ENCODE measurements around the gene KRT33B. TPM values are rescaled to one million over a fixed set of nuclear protein-coding genes. Genes with fewer than 3 reads are reported as not detected.

KRT33B gene
- total and polyA plus RNA-seq, 2 of the 8 experiments (the other 6 are each of a cell fraction or from before 2014, with no cell fraction given): not detected

DNA sequence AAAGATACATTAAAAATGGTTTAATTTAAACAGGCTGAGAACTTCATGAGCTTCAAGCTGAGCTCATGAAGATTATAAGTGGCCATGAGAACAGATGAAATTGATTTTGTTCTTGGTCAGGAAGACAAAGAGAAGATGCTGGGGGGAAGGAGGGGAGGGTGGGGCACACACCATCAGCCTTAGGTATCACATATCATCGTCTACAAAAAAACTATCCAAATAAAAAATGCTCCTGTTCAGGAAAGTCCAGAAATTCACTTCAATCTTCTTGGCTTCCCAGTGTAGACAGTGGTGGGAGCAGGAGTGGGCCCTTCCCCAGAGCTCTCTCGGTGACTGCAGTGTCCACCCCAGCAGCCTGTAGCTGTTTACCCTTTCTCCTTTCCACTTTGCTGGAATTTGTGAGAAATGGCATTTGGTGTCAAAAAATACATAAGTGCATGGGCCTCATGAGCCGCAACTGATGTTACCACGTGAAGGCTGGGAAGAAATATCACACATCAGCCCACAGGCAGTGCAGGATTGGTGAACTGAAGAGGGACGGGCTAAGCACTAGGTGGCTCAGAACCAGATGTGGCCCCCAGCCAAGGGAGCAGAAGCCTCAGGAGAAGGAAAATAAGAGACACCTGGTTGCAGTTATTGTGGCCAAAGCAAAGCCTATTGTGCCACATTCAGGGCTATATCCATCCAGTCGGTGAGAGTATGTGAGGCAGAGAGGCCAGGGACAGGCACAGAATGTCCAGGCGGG lies 48.7 kb upstream of the KRT33B start:
- no peaks in the 10 kb centered on the region for H3K36me3 ChIP-seq (ENCODE audit: control insufficient read depth in 2 of 4, insufficient read depth in 4 of 4, low read length in 3 of 4)
- H3K79me2 ChIP-seq (ENCODE audit: control insufficient read depth in 1 of 2, insufficient read depth in 2 of 2, low read length in 2 of 2): no peaks in the 10 kb centered on the region
- POLR2A ChIA-PET (ENCODE audit: partially characterized antibody): no interaction called here
- FAIRE-seq (no peak), DNase-seq (ENCODE audit: low read depth in 1 of 2, low spot score in 2 of 2) (no peak)
- H3K79me1 ChIP-seq (ENCODE audit: low read depth, low read length): no peaks in the 10 kb centered on the region
- no peak overlapping the region for H3K14ac ChIP-seq (ENCODE audit: insufficient read length)
- H4K91ac ChIP-seq (replicated peaks; ENCODE audit: insufficient read length, low read length): no peak overlapping the region
- H3K4me1 ChIP-seq (replicated peaks in 1 of 4; ENCODE audit: control insufficient read depth in 3 of 4, insufficient read depth in 4 of 4, low read length in 3 of 4): peaks cover 0 to 7% (median 0%) of the 10 kb centered on the region in 4 experiments; a peak in 4 of 7 replicates
- no peak overlapping the region for H2AK5ac ChIP-seq (ENCODE audit: low read depth, low read length)
- no peaks in the 10 kb centered on the region; a peak in 2 of 7 replicates for H3K27me3 ChIP-seq (replicated peaks in 1 of 4; ENCODE audit: control insufficient read depth in 3 of 4, extremely low read depth in 1 of 4, insufficient read depth in 3 of 4, low read length in 3 of 4)
- H3K18ac ChIP-seq (ENCODE audit: extremely low read depth, low read length): no peak overlapping the region
- H2BK15ac ChIP-seq (ENCODE audit: low read length): no peak overlapping the region
- no peaks in the 10 kb centered on the region for H4K20me1 ChIP-seq (replicated peaks in 1 of 2; ENCODE audit: control insufficient read depth in 1 of 2, insufficient read depth in 2 of 2, low read length in 2 of 2)
- H3K4me2 ChIP-seq (ENCODE audit: insufficient read depth in 1 of 2, low read depth in 2 of 2, low read length in 2 of 2): no peak overlapping the region
- 86% methylated on average over 7 of the region's 7 CpGs; no CpG with 5 or more reads in 1 of the 2 experiments for WGBS, 2 experiments (ENCODE audit: extremely low coverage in 1 of 2, insufficient coverage in 1 of 2, insufficient read length in 1 of 2, insufficient replicate concordance in 2 of 2, low coverage in 1 of 2, low lambda C conversion rate in 2 of 2, missing lambda C conversion rate in 1 of 2)
- no peak overlapping the region for H3K9ac ChIP-seq (replicated peaks in 1 of 4; ENCODE audit: extremely low read depth in 1 of 4, low read depth in 3 of 4, low read length in 3 of 4)
- H4K5ac ChIP-seq (ENCODE audit: insufficient read length, low read depth, low read length): no peak overlapping the region
- no peak overlapping the region for H4K8ac ChIP-seq (ENCODE audit: extremely low read depth, insufficient read depth, low read length)
- CTCF ChIA-PET (ENCODE audit: partially characterized antibody): interaction anchor here (0.5 to 3.8 kb wide), 43 partner anchors 8 to 563 kb away, joined by 3 to 51 read pairs (median 4); partner anchors contain the start of genes KRT19, KRT33B and KRT38
- no peak overlapping the region for H2BK5ac ChIP-seq (ENCODE audit: low read depth, low read length)
- no peak overlapping the region for H2BK20ac ChIP-seq (ENCODE audit: low read length)
- H3K23me2 ChIP-seq (ENCODE audit: low read depth, low read length): no peaks in the 10 kb centered on the region
- no peak for TF ChIP-seq RNF2 (IDR thresholded peaks at IDR 0.05; ENCODE audit: borderline replicate concordance, low read depth, low read length, missing control alignments, poor library complexity, severe bottlenecking)
- no peak overlapping the region for H2BK12ac ChIP-seq (ENCODE audit: low read depth, low read length)
- no peak overlapping the region for H2AFZ ChIP-seq (ENCODE audit: low read length)
- H2BK120ac ChIP-seq (replicated peaks; ENCODE audit: low read depth, low read length): no peak overlapping the region
- H3K4ac ChIP-seq (replicated peaks; ENCODE audit: insufficient read length, low read depth, low read length): no peak overlapping the region
- no peak overlapping the region; the same call in 1 of the 2 replicates for H3K27ac ChIP-seq (ENCODE audit: low read depth, low read length)
- no peak overlapping the region for H3K56ac ChIP-seq (replicated peaks; ENCODE audit: insufficient read length, low read depth, low read length)
- no peak overlapping the region for H3K23ac ChIP-seq (ENCODE audit: insufficient read length)
- no peaks in the 10 kb centered on the region for H3K9me3 ChIP-seq (ENCODE audit: insufficient read depth in 2 of 2, low read depth in 1 of 2, low read length in 1 of 2)
- H3K4me3 ChIP-seq (ENCODE audit: extremely low read depth in 1 of 4, insufficient read depth in 2 of 4, low read depth in 3 of 4, low read length in 4 of 4): no peak overlapping the region
